K562 (cell line): Measurements from ENCODE around the gene C7. TPM values are rescaled to one million over a fixed set of nuclear protein-coding genes. Genes with fewer than 3 reads are reported as not detected.

Source experiments
- BACH1 ChIP-seq: fragments of 200-800 bp; sonication (Bioruptor generic); IDR thresholded peaks from 2 replicates; pipeline ENCODE4 v1.6.1; 2016; ENCODE audit warnings: missing genetic modification characterization, missing compliant biosample characterization
- BRD4 ChIP-seq: fragments of 200-600 bp; sonication (generic); IDR thresholded peaks from 2 replicates; pipeline ENCODE4 v1.6.1; 2017; ENCODE audit warnings: inconsistent platforms
- CBX1 ChIP-seq: sonication (generic); IDR thresholded peaks from 2 replicates; pipeline ENCODE4 v1.6.1; 2016; ENCODE audit warnings: antibody characterized with exemption, low read depth, mild to moderate bottlenecking
- DDX20 ChIP-seq: fragments of 450-650 bp; IDR thresholded peaks from 2 replicates; pipeline ENCODE4 v1.6.1; 2016; ENCODE audit warnings: missing genetic modification characterization, low read depth, mild to moderate bottlenecking, missing compliant biosample characterization, moderate library complexity
- E2F8 ChIP-seq: fragments of 450-650 bp; IDR thresholded peaks from 2 replicates; pipeline ENCODE4 v1.7.1; 2018; ENCODE audit warnings: mild to moderate bottlenecking, low read depth; ENCODE audit not compliant: partially characterized antibody
- HMG20A ChIP-seq: fragments of 450-650 bp; formaldehyde crosslinking; conservative IDR thresholded peaks from 2 replicates; pipeline ENCODE4 v1.4.0; 2020; ENCODE audit warnings: mild to moderate bottlenecking, mixed read lengths
- POLR3A ChIP-seq: IDR thresholded peaks from 2 replicates; pipeline ENCODE4 v1.6.1; 2011; ENCODE audit warnings: borderline replicate concordance, mild to moderate bottlenecking, moderate library complexity; ENCODE audit not compliant: insufficient read length, insufficient read depth; ENCODE audit errors: extremely low read depth
- PRDM10 ChIP-seq: fragments of 450-650 bp; IDR thresholded peaks from 2 replicates; pipeline ENCODE4 v1.6.1; 2018; ENCODE audit not compliant: partially characterized antibody
- U2AF2 ChIP-seq: fragments of 200-400 bp; formaldehyde crosslinking; optimal IDR thresholded peaks from 2 replicates; pipeline ENCODE3; 2017; ENCODE audit warnings: low read depth, mild to moderate bottlenecking, low read length
- ZNF431 ChIP-seq: sonication (generic); formaldehyde crosslinking; IDR thresholded peaks from 2 replicates; pipeline ENCODE4 v1.8.0; 2022; ENCODE audit warnings: mild to moderate bottlenecking, missing genetic modification reagents
- ZNF76 ChIP-seq: fragments of 250-450 bp; sonication (Bioruptor Pico); IDR thresholded peaks from 2 replicates; pipeline ENCODE4 v1.4.0; 2020; ENCODE audit warnings: mild to moderate bottlenecking, moderate library complexity, borderline replicate concordance
- polyA plus RNA-seq, 8 experiments: library from polyadenylated mRNA; depleted of rRNA in 4 of 8; stranded (reverse) in 5 of 8; unstranded in 3 of 8; fragments of >200 nt; fragmentation: Nextera tagmentation in 2 of 8; fragmentation: Illumina TruSeq in 1 of 8; extraction: Ambion mirVana in 2 of 8; extraction: Trizol in 1 of 8; gene quantifications; 2 replicates each; pipeline versions ENCODE4 v1.2.1 to v1.2.3, GENCODE V29; 2011 to 2014; ENCODE audit warnings: inconsistent platforms in 1 of 8, missing spikeins in 1 of 8
- total RNA-seq, 7 experiments: library from RNA; depleted of rRNA in 6 of 7; stranded (reverse); fragments of >200 nt in 6 of 7; fragmentation: Illumina TruSeq in 2 of 7; extraction: Trizol in 2 of 7; gene quantifications; 2 replicates each; pipeline versions ENCODE4 v1.2.1 to v1.2.3, GENCODE V29; 2011 to 2021; ENCODE audit warnings: low replicate concordance in 1 of 7
- TF ChIP-seq, protein P1 (sequence below), 2 experiments: fragments of 150-350 bp in 1 of 2; IDR thresholded peaks; 2 replicates each; pipeline ENCODE4 v1.6.1; 2012 to 2016; ENCODE audit warnings: low read depth in 2 of 2, low read length in 2 of 2, mild to moderate bottlenecking in 1 of 2, moderate library complexity in 1 of 2
- TF ChIP-seq, protein P2 (sequence below): sonication (generic); formaldehyde crosslinking; IDR thresholded peaks from 2 replicates; pipeline ENCODE4 v1.8.1; 2022; ENCODE audit warnings: missing genetic modification reagents

C7 gene
- total and polyA plus RNA-seq, 9 of the 15 experiments (the other 6 are each of a cell fraction or from before 2014, with no cell fraction given): 0.82 TPM; not detected in 8

- TF ChIP-seq CBX1 (no peak), BACH1 (tag) (no peak), E2F8 (no peak), ZNF431 (CRISPR knock-in tag) (no peak), POLR3A (no peak), DDX20 (tag) (no peak), BRD4 (no peak), U2AF2 (no peak), HMG20A (CRISPR knock-in tag) (no peak), PRDM10 (no peak), ZNF76 (CRISPR knock-in tag) (no peak)
- TF ChIP-seq, protein P1, sequence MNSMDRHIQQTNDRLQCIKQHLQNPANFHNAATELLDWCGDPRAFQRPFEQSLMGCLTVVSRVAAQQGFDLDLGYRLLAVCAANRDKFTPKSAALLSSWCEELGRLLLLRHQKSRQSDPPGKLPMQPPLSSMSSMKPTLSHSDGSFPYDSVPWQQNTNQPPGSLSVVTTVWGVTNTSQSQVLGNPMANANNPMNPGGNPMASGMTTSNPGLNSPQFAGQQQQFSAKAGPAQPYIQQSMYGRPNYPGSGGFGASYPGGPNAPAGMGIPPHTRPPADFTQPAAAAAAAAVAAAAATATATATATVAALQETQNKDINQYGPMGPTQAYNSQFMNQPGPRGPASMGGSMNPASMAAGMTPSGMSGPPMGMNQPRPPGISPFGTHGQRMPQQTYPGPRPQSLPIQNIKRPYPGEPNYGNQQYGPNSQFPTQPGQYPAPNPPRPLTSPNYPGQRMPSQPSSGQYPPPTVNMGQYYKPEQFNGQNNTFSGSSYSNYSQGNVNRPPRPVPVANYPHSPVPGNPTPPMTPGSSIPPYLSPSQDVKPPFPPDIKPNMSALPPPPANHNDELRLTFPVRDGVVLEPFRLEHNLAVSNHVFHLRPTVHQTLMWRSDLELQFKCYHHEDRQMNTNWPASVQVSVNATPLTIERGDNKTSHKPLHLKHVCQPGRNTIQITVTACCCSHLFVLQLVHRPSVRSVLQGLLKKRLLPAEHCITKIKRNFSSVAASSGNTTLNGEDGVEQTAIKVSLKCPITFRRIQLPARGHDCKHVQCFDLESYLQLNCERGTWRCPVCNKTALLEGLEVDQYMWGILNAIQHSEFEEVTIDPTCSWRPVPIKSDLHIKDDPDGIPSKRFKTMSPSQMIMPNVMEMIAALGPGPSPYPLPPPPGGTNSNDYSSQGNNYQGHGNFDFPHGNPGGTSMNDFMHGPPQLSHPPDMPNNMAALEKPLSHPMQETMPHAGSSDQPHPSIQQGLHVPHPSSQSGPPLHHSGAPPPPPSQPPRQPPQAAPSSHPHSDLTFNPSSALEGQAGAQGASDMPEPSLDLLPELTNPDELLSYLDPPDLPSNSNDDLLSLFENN (IDR thresholded peaks at IDR 0.05; ENCODE audit: low read depth in 2 of 2, low read length in 2 of 2): no peak
- TF ChIP-seq, protein P2, sequence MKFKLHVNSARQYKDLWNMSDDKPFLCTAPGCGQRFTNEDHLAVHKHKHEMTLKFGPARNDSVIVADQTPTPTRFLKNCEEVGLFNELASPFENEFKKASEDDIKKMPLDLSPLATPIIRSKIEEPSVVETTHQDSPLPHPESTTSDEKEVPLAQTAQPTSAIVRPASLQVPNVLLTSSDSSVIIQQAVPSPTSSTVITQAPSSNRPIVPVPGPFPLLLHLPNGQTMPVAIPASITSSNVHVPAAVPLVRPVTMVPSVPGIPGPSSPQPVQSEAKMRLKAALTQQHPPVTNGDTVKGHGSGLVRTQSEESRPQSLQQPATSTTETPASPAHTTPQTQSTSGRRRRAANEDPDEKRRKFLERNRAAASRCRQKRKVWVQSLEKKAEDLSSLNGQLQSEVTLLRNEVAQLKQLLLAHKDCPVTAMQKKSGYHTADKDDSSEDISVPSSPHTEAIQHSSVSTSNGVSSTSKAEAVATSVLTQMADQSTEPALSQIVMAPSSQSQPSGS (CRISPR knock-in tag): no peak
Observed at GRCh38 chr5:40879163-40879942, 29.9 kb upstream of the C7 start (continued).
